Measurements from ENCODE around the gene SH2D3A. TPM values are rescaled to one million over a fixed set of nuclear protein-coding genes. Genes with fewer than 3 reads are reported as not detected.

Gene SH2D3A
- polyA plus RNA-seq, 1 donor (not counting 4 experiments of a cell fraction or from before 2014, with no cell fraction given): 24.9 TPM

DNA sequence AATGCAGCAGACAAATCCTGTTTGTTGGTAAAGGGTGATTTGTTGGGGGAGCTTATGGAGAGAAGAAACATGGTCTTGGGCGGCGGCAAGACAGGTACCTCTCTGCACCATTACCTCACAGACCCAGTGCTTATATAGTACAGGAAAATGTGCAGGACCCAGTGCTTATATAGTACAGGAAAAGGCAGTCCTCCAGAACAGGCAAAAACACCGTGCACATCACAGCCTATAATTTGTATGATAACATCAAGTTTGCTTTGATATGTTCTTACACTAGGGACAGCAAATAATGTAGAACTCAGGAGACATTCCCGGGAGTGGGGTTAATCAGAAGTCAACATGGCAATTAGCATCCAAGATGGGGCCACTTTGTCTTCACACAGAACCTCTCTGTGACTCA lies 26.2 kb upstream of the SH2D3A start:
- H3K4me1 ChIP-seq (ENCODE audit: control insufficient read depth, extremely low read depth, insufficient read depth, low read length): no peaks in the 10 kb centered on the region
- no peak for FAIRE-seq
- no peak for TF ChIP-seq EZH2 (IDR thresholded peaks at IDR 0.05; ENCODE audit: low read length)
- TF ChIP-seq, protein P1, sequence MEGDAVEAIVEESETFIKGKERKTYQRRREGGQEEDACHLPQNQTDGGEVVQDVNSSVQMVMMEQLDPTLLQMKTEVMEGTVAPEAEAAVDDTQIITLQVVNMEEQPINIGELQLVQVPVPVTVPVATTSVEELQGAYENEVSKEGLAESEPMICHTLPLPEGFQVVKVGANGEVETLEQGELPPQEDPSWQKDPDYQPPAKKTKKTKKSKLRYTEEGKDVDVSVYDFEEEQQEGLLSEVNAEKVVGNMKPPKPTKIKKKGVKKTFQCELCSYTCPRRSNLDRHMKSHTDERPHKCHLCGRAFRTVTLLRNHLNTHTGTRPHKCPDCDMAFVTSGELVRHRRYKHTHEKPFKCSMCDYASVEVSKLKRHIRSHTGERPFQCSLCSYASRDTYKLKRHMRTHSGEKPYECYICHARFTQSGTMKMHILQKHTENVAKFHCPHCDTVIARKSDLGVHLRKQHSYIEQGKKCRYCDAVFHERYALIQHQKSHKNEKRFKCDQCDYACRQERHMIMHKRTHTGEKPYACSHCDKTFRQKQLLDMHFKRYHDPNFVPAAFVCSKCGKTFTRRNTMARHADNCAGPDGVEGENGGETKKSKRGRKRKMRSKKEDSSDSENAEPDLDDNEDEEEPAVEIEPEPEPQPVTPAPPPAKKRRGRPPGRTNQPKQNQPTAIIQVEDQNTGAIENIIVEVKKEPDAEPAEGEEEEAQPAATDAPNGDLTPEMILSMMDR (optimal IDR thresholded peaks at IDR 0.05 in 1 of 3, IDR thresholded peaks at IDR 0.05 in 1 of 3, conservative IDR thresholded peaks at IDR 0.05 in 1 of 3; ENCODE audit: extremely low read depth in 1 of 3, insufficient read depth in 2 of 3, low read length in 3 of 3): no peak

DNA sequence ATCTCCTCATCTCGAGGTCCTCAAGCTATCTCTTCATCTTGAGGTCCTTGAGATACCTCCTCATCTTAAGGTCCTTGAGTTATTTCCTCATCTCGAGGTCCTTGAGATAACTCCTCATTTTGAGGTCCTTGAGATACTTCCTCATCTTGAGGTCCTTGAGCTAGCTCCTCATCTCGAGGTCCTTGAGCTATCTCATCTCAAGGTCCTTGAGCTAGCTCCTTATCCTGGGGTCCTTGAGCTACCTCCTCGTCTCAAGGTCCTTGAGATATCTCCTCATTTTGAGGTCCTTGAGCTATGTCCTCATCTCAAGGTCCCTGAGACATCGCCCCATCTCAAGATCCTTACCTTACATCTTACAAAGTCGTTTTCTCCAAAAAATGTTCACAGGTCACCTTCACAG lies 24.0 kb upstream of the SH2D3A start:
- Histone ChIP-seq H3K27ac (ENCODE audit: control insufficient read depth, insufficient read depth, low read length) (no peak overlapping the region), H2AFZ (ENCODE audit: control insufficient read depth, low read length) (no peak overlapping the region), H3K36me3 (ENCODE audit: control insufficient read depth in 2 of 2, extremely low read depth in 1 of 2, insufficient read depth in 2 of 2, low read length in 2 of 2) (no peaks in the 10 kb centered on the region), H3K9me1 (ENCODE audit: control insufficient read depth, extremely low read depth, insufficient read depth, low read length) (no peaks in the 10 kb centered on the region), H3K4me2 (ENCODE audit: control insufficient read depth, extremely low read depth, insufficient read depth, low read depth, low read length) (no peak overlapping the region), H3K9me3 (ENCODE audit: control insufficient read depth, low read depth, low read length) (no peaks in the 10 kb centered on the region), H3K9ac (ENCODE audit: control insufficient read depth, extremely low read depth, insufficient read depth, low read length) (no peak overlapping the region), H3K27me3 (ENCODE audit: control insufficient read depth, extremely low read depth, insufficient read depth, low read length) (no peaks in the 10 kb centered on the region), H3K4me3 (ENCODE audit: control insufficient read depth in 2 of 3, extremely low read depth in 1 of 3, insufficient read depth in 2 of 3, low read depth in 1 of 3, low read length in 3 of 3) (no peak overlapping the region), H3K4me1 (ENCODE audit: control insufficient read depth, extremely low read depth, insufficient read depth, low read length) (no peaks in the 10 kb centered on the region), H4K20me1 (ENCODE audit: control insufficient read depth, extremely low read depth, insufficient read depth, low read length) (no peaks in the 10 kb centered on the region), H3K79me2 (ENCODE audit: control insufficient read depth, insufficient read depth, low read length) (no peaks in the 10 kb centered on the region)
- DNase-seq (ENCODE audit: low read depth, low spot score) (no peak), FAIRE-seq (no peak)
- TF ChIP-seq, protein P1 (optimal IDR thresholded peaks at IDR 0.05 in 1 of 3, IDR thresholded peaks at IDR 0.05 in 1 of 3, conservative IDR thresholded peaks at IDR 0.05 in 1 of 3; ENCODE audit: extremely low read depth in 1 of 3, insufficient read depth in 2 of 3, low read length in 3 of 3): no peak
- TF ChIP-seq EZH2 (IDR thresholded peaks at IDR 0.05; ENCODE audit: low read length): no peak
- dilution Hi-C loops (cut with MboI; ENCODE audit: extremely low pct_ligation_motif_present, low sequenced_read_pairs): no loop called here

More for the DNA sequence above, 26.2 kb upstream of the SH2D3A start:
- Histone ChIP-seq H3K9ac (ENCODE audit: control insufficient read depth, extremely low read depth, insufficient read depth, low read length) (no peak overlapping the region), H3K9me3 (ENCODE audit: control insufficient read depth, low read depth, low read length) (no peaks in the 10 kb centered on the region), H3K36me3 (ENCODE audit: control insufficient read depth in 2 of 2, extremely low read depth in 1 of 2, insufficient read depth in 2 of 2, low read length in 2 of 2) (no peaks in the 10 kb centered on the region), H2AFZ (ENCODE audit: control insufficient read depth, low read length) (no peak overlapping the region), H3K4me3 (ENCODE audit: control insufficient read depth in 2 of 3, extremely low read depth in 1 of 3, insufficient read depth in 2 of 3, low read depth in 1 of 3, low read length in 3 of 3) (no peak overlapping the region), H3K27ac (ENCODE audit: control insufficient read depth, insufficient read depth, low read length) (no peak overlapping the region), H3K9me1 (ENCODE audit: control insufficient read depth, extremely low read depth, insufficient read depth, low read length) (no peaks in the 10 kb centered on the region), H3K4me2 (ENCODE audit: control insufficient read depth, extremely low read depth, insufficient read depth, low read depth, low read length) (no peak overlapping the region), H3K79me2 (ENCODE audit: control insufficient read depth, insufficient read depth, low read length) (no peaks in the 10 kb centered on the region), H3K27me3 (ENCODE audit: control insufficient read depth, extremely low read depth, insufficient read depth, low read length) (no peaks in the 10 kb centered on the region), H4K20me1 (ENCODE audit: control insufficient read depth, extremely low read depth, insufficient read depth, low read length) (no peaks in the 10 kb centered on the region)
- no peak for DNase-seq (ENCODE audit: low read depth, low spot score)
- dilution Hi-C loops (cut with MboI; ENCODE audit: extremely low pct_ligation_motif_present, low sequenced_read_pairs): no loop called here
